ENCODE measurements around the gene MASTL.

MASTL gene

DNA sequence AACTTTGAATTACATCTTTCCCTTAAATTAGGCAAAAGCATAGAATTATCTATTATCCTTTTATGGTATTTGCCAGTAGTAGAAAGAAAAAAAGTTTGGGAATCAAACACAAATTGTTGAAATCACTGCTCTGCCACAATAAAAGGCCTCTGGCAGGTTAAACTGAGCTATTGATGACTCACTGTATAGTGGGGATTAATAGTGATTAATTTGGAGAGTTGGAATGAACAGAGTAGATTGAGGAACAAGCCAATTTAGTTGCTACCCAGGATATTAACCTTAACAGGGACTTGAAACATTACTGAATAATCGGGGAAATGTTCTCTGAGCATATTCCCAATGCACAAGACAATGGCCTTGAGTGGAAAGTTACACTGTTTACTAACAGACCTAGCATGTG is 33.1 kb downstream of the MASTL start:
- Mint-ChIP-seq H3K27ac (no peak overlapping the region), H3K4me3 (no peak overlapping the region), H3K27me3 (ENCODE audit: low read depth) (no peaks in the 10 kb centered on the region), H3K36me3 (ENCODE audit: low read depth) (peaks cover 26% of the 10 kb centered on the region), H3K4me1 (ENCODE audit: low read depth) (peaks cover 2% of the 10 kb centered on the region), H3K9me3 (no peaks in the 10 kb centered on the region)

- Mint-ChIP-seq H3K27me3 (ENCODE audit: low read depth) (no peaks in the 10 kb centered on the region), H3K4me1 (ENCODE audit: low read depth) (peaks cover 2% of the 10 kb centered on the region), H3K27ac (no peak overlapping the region), H3K4me3 (no peak overlapping the region), H3K36me3 (ENCODE audit: low read depth) (peaks cover 25% of the 10 kb centered on the region), H3K9me3 (no peaks in the 10 kb centered on the region)
These were observed 33.7 kb downstream of the MASTL start for GRCh38 chr10:27188897-27189296.

GRCh38 chr10:27190508-27190907 is 35.4 kb downstream of the MASTL start:
- H3K36me3 Mint-ChIP-seq (ENCODE audit: low read depth), result peaks cover 15% of the 10 kb centered on the region
- H3K4me3 Mint-ChIP-seq, result no peak overlapping the region
- H3K27ac Mint-ChIP-seq, result no peak overlapping the region
- peaks cover 2% of the 10 kb centered on the region for H3K4me1 Mint-ChIP-seq (ENCODE audit: low read depth)
- H3K9me3 Mint-ChIP-seq, result no peaks in the 10 kb centered on the region
- H3K27me3 Mint-ChIP-seq (ENCODE audit: low read depth), result no peaks in the 10 kb centered on the region

DNA sequence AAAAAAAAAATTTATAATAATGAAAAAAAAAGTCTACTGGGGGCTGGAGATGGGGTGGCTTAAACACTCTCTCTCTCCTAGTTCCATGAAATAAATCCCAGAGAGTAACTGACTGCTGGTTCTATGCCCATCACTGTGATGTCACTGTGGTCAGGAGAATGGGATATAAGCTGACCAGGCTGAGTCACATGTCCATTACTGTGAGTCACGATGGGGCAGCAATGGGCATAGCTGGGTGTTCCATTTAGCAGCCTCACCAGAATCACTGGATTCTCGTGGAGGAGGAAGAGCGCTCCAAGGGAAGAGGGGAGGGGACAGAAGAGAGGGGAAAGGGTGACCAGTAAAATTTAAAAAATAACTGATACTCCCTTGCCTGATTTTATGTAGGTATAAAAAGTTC is 37.1 kb downstream of the MASTL start:
- Mint-ChIP-seq H3K4me1 (ENCODE audit: low read depth) (peaks cover 2% of the 10 kb centered on the region), H3K36me3 (ENCODE audit: low read depth) (peaks cover 6% of the 10 kb centered on the region), H3K27ac (no peak overlapping the region), H3K27me3 (ENCODE audit: low read depth) (no peaks in the 10 kb centered on the region), H3K9me3 (no peaks in the 10 kb centered on the region), H3K4me3 (no peak overlapping the region)

GRCh38 chr10:27197980-27198620 is 42.9 kb downstream of the MASTL start:
- peaks cover 12% of the 10 kb centered on the region for H3K36me3 Mint-ChIP-seq (ENCODE audit: low read depth)
- H3K27ac Mint-ChIP-seq, result no peak overlapping the region
- no peaks in the 10 kb centered on the region for H3K4me1 Mint-ChIP-seq (ENCODE audit: low read depth)
- no peak overlapping the region for H3K4me3 Mint-ChIP-seq
- no peaks in the 10 kb centered on the region for H3K9me3 Mint-ChIP-seq
- H3K27me3 Mint-ChIP-seq (ENCODE audit: low read depth), result no peaks in the 10 kb centered on the region

GRCh38 chr10:27203806-27204205 is 48.7 kb downstream of the MASTL start:
- H3K9me3 Mint-ChIP-seq, result no peaks in the 10 kb centered on the region
- peaks cover 16% of the 10 kb centered on the region for H3K36me3 Mint-ChIP-seq (ENCODE audit: low read depth)
- H3K4me3 Mint-ChIP-seq, result no peak overlapping the region
- H3K4me1 Mint-ChIP-seq (ENCODE audit: low read depth), result no peaks in the 10 kb centered on the region
- H3K27ac Mint-ChIP-seq, result no peak overlapping the region
- no peaks in the 10 kb centered on the region for H3K27me3 Mint-ChIP-seq (ENCODE audit: low read depth)

DNA sequence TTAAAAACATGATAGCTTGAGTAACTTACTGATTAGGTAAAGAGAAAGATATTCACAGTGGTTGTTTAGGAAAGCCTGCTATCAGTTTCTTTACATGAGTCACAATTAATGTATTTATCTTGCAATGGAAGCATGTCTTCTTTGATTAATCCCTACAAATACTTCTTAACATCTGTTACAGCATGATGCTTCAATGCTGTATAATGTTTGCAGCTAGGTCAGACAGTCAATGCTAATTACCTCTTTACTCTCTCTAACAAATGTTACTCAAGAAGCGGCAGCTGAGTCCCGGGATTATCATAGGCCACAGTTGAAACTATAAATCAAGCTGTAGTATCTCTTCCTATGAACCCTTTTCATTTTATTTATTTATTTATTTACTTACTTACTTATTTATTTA is 52.2 kb downstream of the MASTL start:
- no peaks in the 10 kb centered on the region for H3K9me3 Mint-ChIP-seq
- peaks cover 26% of the 10 kb centered on the region for H3K36me3 Mint-ChIP-seq (ENCODE audit: low read depth)
- H3K27ac Mint-ChIP-seq, result no peak overlapping the region
- H3K4me3 Mint-ChIP-seq, result no peak overlapping the region
- H3K4me1 Mint-ChIP-seq (ENCODE audit: low read depth), result no peaks in the 10 kb centered on the region
- H3K27me3 Mint-ChIP-seq (ENCODE audit: low read depth), result no peaks in the 10 kb centered on the region

- peaks cover 9% of the 10 kb centered on the region for H3K4me1 Mint-ChIP-seq (ENCODE audit: low read depth)
- no peak overlapping the region for H3K4me3 Mint-ChIP-seq
- H3K36me3 Mint-ChIP-seq (ENCODE audit: low read depth), result peaks cover 10% of the 10 kb centered on the region
- H3K27ac Mint-ChIP-seq, result no peak overlapping the region
- no peaks in the 10 kb centered on the region for H3K27me3 Mint-ChIP-seq (ENCODE audit: low read depth)
- no peaks in the 10 kb centered on the region for H3K9me3 Mint-ChIP-seq
These were observed 68.8 kb downstream of the MASTL start for GRCh38 chr10:27223964-27224363.

DNA sequence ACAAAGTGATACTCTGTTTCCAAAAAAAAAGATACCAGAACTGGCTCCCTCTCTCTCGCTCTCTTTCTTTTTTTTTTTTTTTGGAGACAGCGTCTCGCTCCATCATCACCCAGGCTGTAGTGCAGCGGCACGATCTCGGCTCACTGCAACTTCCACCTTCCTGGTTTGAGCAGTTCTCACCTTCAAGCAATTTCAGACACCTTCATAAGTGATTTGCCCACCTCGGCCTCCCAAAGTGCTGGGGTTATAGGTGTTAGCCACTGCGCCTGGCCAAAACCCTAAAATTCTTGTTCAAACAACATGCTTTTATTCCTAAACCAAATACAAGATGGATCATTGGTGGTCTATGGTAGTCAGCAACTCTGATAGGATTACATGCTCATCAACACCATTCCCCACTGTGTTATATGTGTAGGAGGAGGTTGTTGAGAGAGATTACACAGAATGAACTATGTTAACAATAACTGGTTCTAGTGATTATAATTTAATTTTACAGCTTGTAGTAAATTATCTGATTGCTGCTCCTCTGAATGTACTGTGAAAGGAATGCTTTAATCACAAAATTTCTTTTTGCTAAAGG is 69.9 kb downstream of the MASTL start:
- Mint-ChIP-seq H3K9me3 (no peaks in the 10 kb centered on the region), H3K4me3 (no peak overlapping the region), H3K27ac (no peak overlapping the region), H3K27me3 (ENCODE audit: low read depth) (no peaks in the 10 kb centered on the region), H3K4me1 (ENCODE audit: low read depth) (peaks cover 9% of the 10 kb centered on the region), H3K36me3 (ENCODE audit: low read depth) (peaks cover 4% of the 10 kb centered on the region)

DNA sequence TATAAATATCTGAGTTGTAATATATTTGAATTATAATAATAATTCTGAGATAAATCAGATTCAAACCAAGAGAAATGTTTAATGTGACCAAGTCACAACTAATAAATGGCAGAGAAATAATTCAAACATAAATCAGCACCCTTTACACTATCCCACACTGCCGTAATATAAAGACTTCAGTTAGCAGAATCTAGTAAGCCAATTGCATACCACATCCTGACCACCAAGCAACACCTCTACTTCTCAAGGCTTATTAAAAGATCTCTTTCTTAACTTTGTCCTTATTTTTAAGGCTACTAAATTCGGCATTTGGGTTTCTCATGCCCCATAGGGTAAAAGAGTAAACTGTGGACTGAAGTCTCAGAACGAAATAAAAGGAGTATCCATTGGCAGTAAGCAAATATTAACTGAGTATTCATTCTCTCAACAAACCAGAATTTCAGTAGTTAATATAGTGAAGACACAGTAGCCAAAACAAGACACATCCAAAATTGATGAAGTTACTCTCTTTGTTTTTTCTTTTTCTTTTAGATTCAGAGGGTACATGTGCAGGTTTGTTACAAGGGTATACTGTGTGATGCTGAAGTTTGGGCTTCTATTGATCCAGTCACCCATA is 70.6 kb downstream of the MASTL start:
- Mint-ChIP-seq H3K27ac (no peak overlapping the region), H3K4me3 (no peak overlapping the region), H3K36me3 (ENCODE audit: low read depth) (peaks cover 8% of the 10 kb centered on the region), H3K9me3 (no peaks in the 10 kb centered on the region), H3K27me3 (ENCODE audit: low read depth) (no peaks in the 10 kb centered on the region), H3K4me1 (ENCODE audit: low read depth) (peaks cover 9% of the 10 kb centered on the region)

DNA sequence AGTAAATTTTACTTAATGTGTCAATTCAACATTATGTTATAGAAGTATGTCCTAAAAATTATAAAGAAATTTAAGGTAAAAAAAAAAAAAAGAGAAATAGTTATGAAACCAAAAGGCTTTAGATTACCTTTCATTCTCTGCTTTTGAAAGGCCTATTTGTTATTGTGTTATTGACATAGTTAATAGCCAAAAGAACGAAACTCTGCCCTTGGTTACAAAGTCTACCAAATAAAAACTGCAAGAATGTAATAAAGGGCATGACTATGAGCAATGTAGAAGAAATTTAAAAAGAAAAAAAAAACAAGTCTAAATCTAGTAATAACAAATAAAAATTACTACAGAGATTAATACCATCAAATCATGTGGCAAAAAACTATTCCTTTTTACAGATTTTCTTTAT is 74.9 kb downstream of the MASTL start:
- H3K9me3 Mint-ChIP-seq, result no peaks in the 10 kb centered on the region
- no peaks in the 10 kb centered on the region for H3K27me3 Mint-ChIP-seq (ENCODE audit: low read depth)
- H3K27ac Mint-ChIP-seq, result no peak overlapping the region
- H3K36me3 Mint-ChIP-seq (ENCODE audit: low read depth), result peaks cover 7% of the 10 kb centered on the region
- H3K4me3 Mint-ChIP-seq, result no peak overlapping the region
- H3K4me1 Mint-ChIP-seq (ENCODE audit: low read depth), result peaks cover 7% of the 10 kb centered on the region

- Mint-ChIP-seq H3K4me1 (ENCODE audit: low read depth) (peaks cover 7% of the 10 kb centered on the region), H3K27me3 (ENCODE audit: low read depth) (no peaks in the 10 kb centered on the region), H3K9me3 (no peaks in the 10 kb centered on the region), H3K27ac (no peak overlapping the region), H3K4me3 (no peak overlapping the region), H3K36me3 (ENCODE audit: low read depth) (peaks cover 3% of the 10 kb centered on the region)
These were observed 80.6 kb downstream of the MASTL start for GRCh38 chr10:27235706-27236105.
